Transverse colon (tissue), 4 donors: ENCODE results near the gene THSD4.
"Not testable (repeated sequence)": the region's sequence is repeated elsewhere in the genome, so short reads cannot be mapped to it uniquely, and the experiment has no call there.

ENCODE experiments used
- POLR2A ChIP-seq: fragments of 450-650 bp; IDR thresholded peaks from one replicate; pipeline ENCODE4 v1.6.1; 2016; ENCODE audit warnings: antibody characterized with exemption, mild to moderate bottlenecking, moderate library complexity
- POLR2AphosphoS5 ChIP-seq, 3 donors: sonication (generic); formaldehyde crosslinking; IDR thresholded peaks; one replicate each; pipeline ENCODE4 v1.6.1; 2016; ENCODE audit warnings: antibody characterized with exemption in 3 of 3
- TF ChIP-seq, protein P1 (sequence below), 5 experiments: fragments of 200-600 bp in 3 of 5; fragments of 450-650 bp in 2 of 5; sonication (generic) in 3 of 5; IDR thresholded peaks; 1 replicate in 2 of 5; 2 replicates in 3 of 5; pipeline ENCODE4 v1.5.1; 2016 to 2017; ENCODE audit warnings: antibody characterized with exemption in 5 of 5, inconsistent platforms in 3 of 5, mild to moderate bottlenecking in 2 of 5, moderate library complexity in 1 of 5

DNA sequence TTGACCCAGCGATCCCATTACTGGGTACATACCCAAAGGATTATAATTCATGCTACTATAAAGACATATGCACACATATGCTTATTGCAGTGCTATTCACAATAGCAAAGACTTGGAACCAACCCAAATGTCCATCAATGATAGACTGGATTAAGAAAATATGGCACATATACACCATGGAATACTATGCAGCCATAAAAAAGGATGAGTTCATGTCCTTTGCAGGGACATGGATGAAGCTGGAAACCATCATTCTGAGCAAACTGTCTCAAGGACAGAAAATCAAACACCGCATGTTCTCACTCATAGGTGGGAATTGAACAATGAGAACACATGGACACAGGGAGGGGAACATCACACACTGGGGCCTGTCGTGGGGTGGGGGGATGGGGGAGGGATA is 286.5 kb downstream of the THSD4 start:
- TF ChIP-seq POLR2A; POLR2AphosphoS5 (IDR thresholded peaks at IDR 0.05): not testable (repeated sequence)
- TF ChIP-seq, protein P1, sequence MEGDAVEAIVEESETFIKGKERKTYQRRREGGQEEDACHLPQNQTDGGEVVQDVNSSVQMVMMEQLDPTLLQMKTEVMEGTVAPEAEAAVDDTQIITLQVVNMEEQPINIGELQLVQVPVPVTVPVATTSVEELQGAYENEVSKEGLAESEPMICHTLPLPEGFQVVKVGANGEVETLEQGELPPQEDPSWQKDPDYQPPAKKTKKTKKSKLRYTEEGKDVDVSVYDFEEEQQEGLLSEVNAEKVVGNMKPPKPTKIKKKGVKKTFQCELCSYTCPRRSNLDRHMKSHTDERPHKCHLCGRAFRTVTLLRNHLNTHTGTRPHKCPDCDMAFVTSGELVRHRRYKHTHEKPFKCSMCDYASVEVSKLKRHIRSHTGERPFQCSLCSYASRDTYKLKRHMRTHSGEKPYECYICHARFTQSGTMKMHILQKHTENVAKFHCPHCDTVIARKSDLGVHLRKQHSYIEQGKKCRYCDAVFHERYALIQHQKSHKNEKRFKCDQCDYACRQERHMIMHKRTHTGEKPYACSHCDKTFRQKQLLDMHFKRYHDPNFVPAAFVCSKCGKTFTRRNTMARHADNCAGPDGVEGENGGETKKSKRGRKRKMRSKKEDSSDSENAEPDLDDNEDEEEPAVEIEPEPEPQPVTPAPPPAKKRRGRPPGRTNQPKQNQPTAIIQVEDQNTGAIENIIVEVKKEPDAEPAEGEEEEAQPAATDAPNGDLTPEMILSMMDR (IDR thresholded peaks at IDR 0.05): not testable (repeated sequence)
